Metanephros (tissue), 2 donors: ENCODE measurements around the gene ABR. TPM values are rescaled to one million over a fixed set of nuclear protein-coding genes. Genes with fewer than 3 reads are reported as not detected.

ENCODE experiments used
- small RNA-seq: library from RNA; depleted of rRNA; stranded (forward); fragments of <200 nt; gene quantifications from one replicate; pipeline ENCODE3, GENCODE V24; 2014; ENCODE audit warnings: low replicate concordance
- total RNA-seq: library from RNA; depleted of rRNA; stranded (reverse); fragments of >200 nt; gene quantifications from one replicate; pipeline ENCODE4 v1.2.3, GENCODE V29; 2014

ABR gene
- total RNA-seq: 44.8 TPM

DNA sequence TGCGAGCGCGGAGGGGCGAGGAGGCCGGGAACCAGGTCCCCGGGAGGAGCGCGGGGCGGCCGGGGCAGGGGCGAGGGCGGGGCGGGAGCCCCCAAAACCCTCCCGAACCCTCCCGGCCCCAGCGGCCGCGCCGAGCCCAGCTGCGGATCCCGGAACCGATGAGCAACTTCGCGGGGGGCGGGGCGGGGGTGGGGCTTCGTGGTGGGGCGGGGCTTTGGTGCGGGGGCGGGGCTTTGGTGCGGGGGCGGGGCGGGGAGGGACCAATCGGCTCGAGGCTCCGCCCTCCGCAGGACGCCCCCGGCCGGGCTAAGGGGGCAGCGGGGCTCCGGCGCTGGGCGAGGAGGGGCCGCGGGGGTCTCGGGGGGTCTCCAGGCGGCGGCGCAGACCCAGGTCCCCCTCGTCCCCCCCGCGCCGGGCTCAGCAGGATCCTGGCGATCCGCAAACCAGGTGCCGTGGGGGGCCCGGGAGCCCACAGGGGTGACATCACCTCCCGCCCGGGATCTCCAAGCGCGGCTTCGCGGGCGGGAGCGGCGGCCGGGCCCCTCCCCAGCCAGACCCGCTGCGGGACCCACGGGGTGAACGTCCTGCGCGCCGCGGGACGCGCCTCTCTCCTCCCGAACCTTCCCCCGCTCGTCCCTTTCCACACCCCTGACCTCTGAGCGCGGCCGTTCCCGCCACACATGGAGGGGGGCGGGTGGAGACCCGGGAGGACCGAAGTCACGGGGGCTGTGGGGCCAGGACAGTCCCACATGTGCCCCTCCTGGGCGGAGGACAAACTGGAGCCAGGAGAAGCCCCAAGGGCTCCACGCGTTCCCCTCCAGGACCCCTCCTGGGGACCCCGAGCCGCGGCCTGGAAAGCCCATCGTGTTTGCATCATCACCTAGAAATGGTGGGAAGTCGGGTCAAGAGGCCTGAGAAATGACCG lies at the start of gene ABR:
Gene ABR (minus strand): TSS at position 164 of the 925 bp plus-strand sequence. CDS start 254 bp downstream, outside the sequence.

DNA sequence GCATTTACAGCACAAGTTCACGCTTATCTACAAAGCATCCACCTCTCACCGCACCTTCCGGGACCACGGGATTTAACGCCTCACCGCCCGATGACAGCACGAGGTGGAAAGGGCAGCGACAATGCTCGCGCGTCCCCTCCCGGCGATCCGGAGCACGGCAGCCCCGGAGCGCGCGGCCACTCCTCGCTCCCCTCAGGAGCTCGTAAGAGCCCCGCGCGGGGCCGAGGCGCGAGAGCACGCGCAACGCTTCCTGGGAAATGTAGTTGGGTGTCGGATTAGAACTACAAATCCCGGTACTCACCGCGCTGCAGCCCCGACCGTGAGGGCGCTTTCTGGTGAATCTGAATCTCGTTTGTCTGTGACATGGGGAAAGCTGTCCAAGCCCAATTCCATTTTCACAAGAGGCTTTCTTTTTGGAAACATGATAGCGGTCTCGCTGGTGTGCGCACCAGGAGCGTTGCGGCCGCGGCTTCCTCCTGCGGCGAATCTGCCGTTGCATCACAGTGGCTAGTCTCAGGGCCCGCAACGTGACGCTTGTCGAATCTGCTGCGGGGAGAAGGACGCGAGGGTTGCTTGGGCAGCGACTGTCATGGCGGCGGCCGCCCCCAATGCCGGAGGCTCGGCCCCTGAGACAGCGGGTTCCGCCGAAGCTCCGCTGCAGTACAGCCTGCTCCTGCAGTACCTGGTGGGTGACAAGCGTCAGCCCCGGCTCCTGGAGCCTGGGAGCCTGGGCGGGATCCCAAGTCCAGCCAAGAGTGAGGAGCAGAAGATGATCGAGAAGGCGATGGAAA lies 183.0 kb downstream of the ABR start, which contains the start of gene TIMM22:
Gene TIMM22 (plus strand): TSS at position 576 of the 791 bp plus-strand sequence. CDS start 14 bp downstream, at position 590.

GRCh38 chr17:979539-980405 lies 200.0 kb downstream of the ABR start, which contains the start of gene NXN:
Gene NXN, minus strand, starts transcription at chr17:979776.

Small RNA genes within 50 kb of the gene (small RNA-seq; reads per million reads assigned to genes)
- gene AC016292.2 (not detected), gene MIR3183 (not detected), gene RF00017 (not detected)

Other genes with a start within 250 kb of the ABR start
- gene NXN, start 200.2 kb downstream of the ABR start, total RNA-seq: 50.2 TPM
- 14.4 TPM for gene TIMM22, start 182.9 kb downstream of the ABR start, total RNA-seq
- gene BHLHA9, start 90.5 kb upstream of the ABR start, total RNA-seq: not detected
- gene TRARG1, start 99.7 kb upstream of the ABR start, total RNA-seq: 1.2 TPM
- gene YWHAE, start 220.2 kb upstream of the ABR start, total RNA-seq: 333 TPM